ENCODE data around the gene HELZ.

- no peak for TF ChIP-seq EZH2 (IDR thresholded peaks at IDR 0.05; ENCODE audit: insufficient read depth, poor library complexity, severe bottlenecking)
- no peak for TF ChIP-seq EZH2phosphoT487 (IDR thresholded peaks at IDR 0.05; ENCODE audit: insufficient read depth, low read depth)
Measured at GRCh38 chr17:67152824-67153223, 92.2 kb downstream of the HELZ start.
